GM20000 (cell line): ENCODE results near the gene TERT.

ENCODE experiments used
- DNase-seq: peaks from one replicate; pipeline ENCODE4 v3.0.0; 2012; ENCODE audit warnings: low spot score
- CTCF ChIP-seq: IDR thresholded peaks from 2 replicates; pipeline ENCODE4 v1.5.1; 2012; ENCODE audit warnings: mild to moderate bottlenecking, control low read depth; ENCODE audit errors: extremely low read depth, missing control alignments

Gene TERT

GRCh38 chr5:1244255-1244654, 50.6 kb downstream of the TERT start:
- TF ChIP-seq CTCF = no peak
- no peak for DNase-seq

GRCh38 chr5:1243487-1244130, 51.3 kb downstream of the TERT start:
- no peak for DNase-seq
- no peak for TF ChIP-seq CTCF

- no peak for TF ChIP-seq CTCF
Measured at GRCh38 chr5:1242733-1243486, 52.0 kb downstream of the TERT start.

GRCh38 chr5:1241509-1242080, 53.3 kb downstream of the TERT start:
- TF ChIP-seq CTCF = no peak
- DNase-seq = no peak

More at GRCh38 chr5:1242733-1243486, 52.0 kb downstream of the TERT start:
- DNase-seq = no peak

GRCh38 chr5:1240496-1241260, 54.2 kb downstream of the TERT start:
- no peak for DNase-seq
- TF ChIP-seq CTCF = no peak

GRCh38 chr5:1239505-1240251, 55.2 kb downstream of the TERT start:
- DNase-seq = no peak
- TF ChIP-seq CTCF = no peak
